NCI-H1694 (cell line): Measurements from ENCODE around the gene PRKAR1B.
"Not testable (repeated sequence)": the region's sequence is repeated elsewhere in the genome, so short reads cannot be mapped to it uniquely, and the experiment has no call there.

Experiments
- DNase-seq: peaks from one replicate; lab custom pipeline; 2025; lab: John Stamatoyannopoulos, UW

Gene PRKAR1B

DNA sequence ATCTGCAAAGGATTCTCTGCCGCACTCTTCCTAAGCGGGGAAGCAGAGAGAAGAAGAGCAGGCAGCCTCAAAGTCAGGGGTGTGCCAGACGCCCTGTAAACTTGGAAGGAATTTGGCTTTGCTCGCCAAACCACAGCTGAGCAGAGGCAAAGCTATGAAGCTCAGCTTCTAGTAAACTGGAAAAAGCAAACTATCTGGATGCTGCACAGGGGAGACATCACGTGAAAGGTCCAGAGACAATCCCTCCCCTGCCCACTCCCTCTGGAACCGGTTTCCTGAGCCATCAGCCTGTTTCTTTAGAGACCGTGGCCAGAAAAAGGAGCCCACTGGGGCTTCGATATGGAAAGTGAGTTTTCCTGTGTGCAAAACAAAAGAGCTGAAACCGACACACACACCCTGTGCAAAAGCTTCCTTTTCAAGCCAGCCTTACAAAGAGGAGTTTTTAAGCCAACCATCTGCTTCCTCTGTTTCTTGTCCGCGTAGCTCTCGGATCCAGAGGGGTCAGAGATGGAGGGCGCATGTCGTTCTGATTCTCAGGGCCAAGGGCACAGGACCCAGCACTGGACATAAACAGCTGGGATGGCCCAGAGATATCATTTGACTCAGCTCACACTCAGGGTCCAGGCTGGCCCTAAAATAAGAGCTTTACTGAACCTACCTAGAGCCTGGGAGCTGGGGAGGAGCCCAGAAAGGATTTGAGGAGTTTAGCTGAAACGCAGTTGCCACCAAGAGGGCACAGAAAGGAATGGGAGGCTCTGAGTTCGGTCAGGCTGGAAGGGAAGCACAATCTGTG lies 58.7 kb downstream of the PRKAR1B start:
- DNase-seq: no peak

GRCh38 chr7:666454-667292 lies 60.4 kb downstream of the PRKAR1B start:
- no peak for DNase-seq

GRCh38 chr7:665736-666453 lies 61.2 kb downstream of the PRKAR1B start:
- no peak for DNase-seq

GRCh38 chr7:664997-665735 lies 61.9 kb downstream of the PRKAR1B start:
- DNase-seq: no peak

DNA sequence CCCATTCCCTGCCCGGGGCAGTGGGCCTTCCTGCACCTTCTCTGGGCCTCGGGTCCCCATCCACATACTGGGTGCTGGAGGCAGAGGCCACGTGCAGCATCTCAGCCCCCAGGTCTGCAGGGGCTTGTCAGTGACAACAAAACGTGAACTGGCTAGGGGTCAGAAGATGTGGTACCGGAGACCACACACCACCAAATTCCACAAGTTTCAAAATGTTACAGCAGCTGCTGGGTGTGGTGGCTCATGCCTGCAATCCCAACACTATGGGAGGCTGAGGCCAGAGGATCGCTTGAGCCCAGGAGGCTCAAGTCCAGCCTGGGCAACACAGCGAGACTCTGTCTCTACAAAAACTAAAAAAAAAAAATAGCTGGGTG lies 62.7 kb downstream of the PRKAR1B start:
- DNase-seq: no peak

- DNase-seq: no peak
Measured at GRCh38 chr7:662576-662975, 64.5 kb downstream of the PRKAR1B start.

- DNase-seq: no peak
Measured at GRCh38 chr7:659996-660395, 67.1 kb downstream of the PRKAR1B start.

DNA sequence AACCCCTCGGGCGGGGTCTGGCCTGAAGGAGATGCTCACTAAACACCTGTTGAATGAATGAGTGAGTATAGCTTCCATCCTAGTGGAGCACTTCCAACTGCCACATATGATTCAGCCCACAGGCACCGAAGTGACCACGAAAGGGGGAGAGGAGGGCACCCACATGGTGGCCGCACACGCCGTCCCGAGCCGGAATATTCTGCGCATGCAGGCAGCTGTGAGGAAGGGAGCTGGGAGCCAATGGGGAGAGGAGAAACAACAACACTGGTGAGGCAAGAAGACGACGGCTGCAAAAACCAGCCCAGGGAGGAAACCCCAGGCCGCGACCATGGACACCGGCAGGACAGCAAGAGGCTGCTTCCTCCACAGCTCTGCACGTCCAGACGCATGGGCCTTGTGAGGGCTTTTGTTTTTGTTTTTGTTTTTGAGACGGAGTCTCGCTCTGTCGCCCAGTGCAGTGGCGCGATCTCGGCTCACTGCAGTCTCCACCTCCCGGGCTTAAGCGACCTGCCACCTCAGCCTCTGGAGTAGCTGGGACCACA lies 67.7 kb downstream of the PRKAR1B start:
- DNase-seq: no peak

DNA sequence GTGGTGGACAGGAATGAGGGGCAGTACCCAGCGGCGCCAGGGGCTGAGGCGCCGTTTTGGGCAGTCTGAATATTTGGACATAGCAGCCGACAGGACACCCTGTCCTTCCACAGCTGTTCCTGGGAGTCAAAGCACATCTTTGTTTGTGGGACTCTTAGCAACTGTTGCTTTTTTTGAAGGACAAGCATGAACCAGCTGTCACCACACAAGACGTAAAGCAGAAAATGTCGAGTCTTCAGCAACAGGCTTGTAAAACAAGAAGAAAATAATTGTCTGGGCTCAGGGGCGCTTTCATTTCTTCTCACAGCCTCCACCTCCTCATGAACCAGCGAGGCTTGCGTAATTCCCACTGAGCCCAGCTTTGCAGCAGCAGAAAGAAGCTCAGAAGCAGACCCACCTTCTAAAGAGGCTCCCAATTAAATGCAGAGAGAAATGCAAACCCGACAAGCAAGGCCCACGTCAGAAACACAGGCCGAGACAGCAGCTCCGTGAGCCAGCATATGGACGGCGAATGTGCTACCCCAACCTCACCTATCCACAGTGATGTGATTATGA lies 69.4 kb downstream of the PRKAR1B start:
- DNase-seq: no peak

GRCh38 chr7:657010-657409 lies 70.1 kb downstream of the PRKAR1B start:
- not testable (repeated sequence) for DNase-seq

DNA sequence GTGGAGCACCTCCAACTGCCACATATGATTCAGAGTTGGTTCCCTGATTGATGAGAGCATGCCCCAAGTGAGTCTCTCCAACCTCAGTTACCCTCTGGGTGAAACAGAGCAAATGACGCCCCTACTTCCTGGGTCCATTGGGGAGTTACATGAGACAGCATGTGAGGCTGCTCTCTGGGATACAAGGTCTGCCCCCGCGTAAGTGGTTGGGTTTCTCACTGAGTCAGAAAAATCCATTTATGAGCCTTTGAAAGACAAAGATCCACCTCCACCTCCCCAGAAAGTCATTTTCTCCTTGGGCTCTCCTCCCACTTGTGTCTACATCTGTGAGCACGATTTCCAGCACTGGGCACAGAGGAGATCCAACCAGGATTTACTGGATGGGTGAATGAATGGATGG lies 71.3 kb downstream of the PRKAR1B start:
- DNase-seq: no peak

- DNase-seq: no peak
Measured at GRCh38 chr7:653829-654764, 73.0 kb downstream of the PRKAR1B start.

DNA sequence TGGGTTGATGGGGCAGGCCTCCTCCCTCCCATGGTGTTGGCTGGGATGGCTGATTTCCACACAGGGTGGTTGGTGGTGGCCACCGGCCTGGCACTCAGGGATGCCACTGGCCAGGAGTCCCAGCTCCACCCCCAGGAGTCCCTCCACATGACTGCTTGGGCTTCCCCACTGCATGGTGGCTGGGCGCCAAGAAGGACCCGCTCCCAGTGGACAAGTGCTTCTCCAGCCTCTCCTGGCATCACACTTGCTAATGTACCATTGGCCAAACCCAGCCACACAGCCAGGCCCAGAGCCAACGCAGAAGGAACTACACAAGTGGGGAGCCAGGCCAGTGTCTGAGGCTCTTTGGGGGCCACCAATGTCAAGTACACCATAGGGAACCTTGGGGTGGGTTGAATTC lies 74.2 kb downstream of the PRKAR1B start:
- DNase-seq: no peak

GRCh38 chr7:652167-652566 lies 74.9 kb downstream of the PRKAR1B start:
- DNase-seq: not testable (repeated sequence)

- DNase-seq: no peak
Measured at GRCh38 chr7:651032-651728, 75.9 kb downstream of the PRKAR1B start.

GRCh38 chr7:650339-651031 lies 76.6 kb downstream of the PRKAR1B start:
- DNase-seq: no peak

- DNase-seq: no peak
Measured at GRCh38 chr7:646951-647350, 80.1 kb downstream of the PRKAR1B start.

- no peak for DNase-seq
Measured at GRCh38 chr7:646487-646886, 80.6 kb downstream of the PRKAR1B start.

- DNase-seq: no peak
Measured at GRCh38 chr7:645606-646005, 81.5 kb downstream of the PRKAR1B start.
